Testis (tissue), 2 donors: ENCODE results near the gene MLST8.

Experiments used
- CTCF ChIP-seq, 3 experiments: fragments of 450-650 bp in 2 of 3; fragments of 200-600 bp in 1 of 3; sonication (generic) in 1 of 3; IDR thresholded peaks; one replicate each; pipeline ENCODE4 v1.5.1; 2016 to 2019; ENCODE audit warnings: antibody characterized with exemption in 3 of 3, mild to moderate bottlenecking in 2 of 3, moderate library complexity in 1 of 3
- POLR2A ChIP-seq: fragments of 450-650 bp; IDR thresholded peaks from one replicate; pipeline ENCODE4 v1.6.1; 2017; ENCODE audit warnings: antibody characterized with exemption, mild to moderate bottlenecking, moderate library complexity

DNA sequence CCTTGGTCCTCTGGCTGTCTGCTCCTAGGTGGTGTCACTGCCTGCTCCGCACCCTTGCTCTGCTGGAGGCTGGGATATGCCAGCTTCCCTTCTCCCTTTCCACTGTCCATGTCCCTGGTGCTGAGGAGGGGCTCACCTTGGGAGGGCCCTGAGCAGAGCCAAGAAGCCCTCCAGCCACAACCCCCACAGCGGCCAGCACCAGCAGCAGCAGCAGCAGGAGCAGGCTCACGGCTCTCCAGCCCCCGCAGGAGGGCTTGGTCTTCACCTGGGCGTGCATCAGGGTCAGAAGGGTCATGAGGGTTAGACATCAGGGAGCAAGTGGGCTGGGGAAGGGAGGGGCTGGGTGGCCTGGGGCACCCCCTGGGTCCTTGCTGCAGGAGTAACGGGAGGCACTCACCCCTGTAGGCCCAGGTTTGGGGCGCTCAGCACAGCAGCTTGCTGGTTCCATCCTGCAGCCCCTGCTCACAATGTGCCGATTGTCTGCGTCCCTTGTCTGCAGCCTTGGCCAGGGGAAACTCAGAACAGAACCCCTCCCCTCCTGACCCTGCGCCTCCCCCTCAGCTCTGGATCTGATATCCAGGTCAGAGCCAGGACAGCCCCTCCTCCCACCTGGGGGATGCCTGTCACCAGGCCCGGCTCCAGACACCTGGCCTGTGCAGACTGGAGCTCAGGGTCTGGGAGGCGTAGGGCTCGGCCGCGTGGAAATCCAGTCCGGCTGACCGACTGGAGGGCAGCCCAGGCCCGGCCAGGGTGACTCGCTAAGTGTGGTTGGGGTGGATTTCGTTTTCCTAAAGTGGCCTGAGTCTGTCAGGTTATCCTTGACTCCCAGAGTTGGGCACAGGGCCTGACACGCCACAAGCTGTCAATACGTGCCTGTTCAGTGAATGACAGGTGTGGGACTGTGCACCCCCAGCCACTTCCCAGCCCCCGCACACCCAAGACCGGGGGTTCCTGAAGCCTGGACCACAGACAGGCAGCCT is 5.4 kb downstream of the MLST8 start, which contains the start of gene BRICD5:
- TF ChIP-seq POLR2A: no peak
- no peak for TF ChIP-seq CTCF (IDR thresholded peaks at IDR 0.05)
